ENCODE data around the gene CHD9.
A peak's percentile ranks its signal among the peaks of the same experiment; 100 is the strongest.
"Not testable (repeated sequence)": the region's sequence is repeated elsewhere in the genome, so short reads cannot be mapped to it uniquely, and the experiment has no call there.

CHD9 gene

GRCh38 chr16:53212893-53213223 lies 158.1 kb downstream of the CHD9 start:
- peak; percentile 32 for DNase-seq

- no peak for DNase-seq
Measured at GRCh38 chr16:53213542-53213941, 158.8 kb downstream of the CHD9 start.

DNA sequence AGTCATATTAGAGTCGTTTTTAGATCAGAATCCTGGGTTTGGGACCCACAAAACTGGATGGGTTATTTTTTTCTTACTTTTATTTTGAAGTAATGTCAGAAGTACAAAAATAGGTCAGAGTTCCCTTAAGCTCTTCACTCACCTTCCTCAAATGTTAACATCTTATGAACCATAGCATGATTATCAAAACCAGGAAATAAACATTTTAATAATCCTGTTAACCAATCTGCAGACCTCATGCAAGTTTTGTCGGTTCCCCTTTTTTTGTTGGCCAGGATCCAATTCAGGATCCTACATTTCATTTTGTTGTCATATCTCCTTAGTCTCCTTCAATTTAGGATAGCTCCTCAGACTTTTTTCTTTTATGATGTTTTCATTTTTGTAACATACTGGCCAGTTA lies 162.0 kb downstream of the CHD9 start:
- DNase-seq = peak; percentile 65

- no peak for DNase-seq
Measured at GRCh38 chr16:53219371-53219770, 164.6 kb downstream of the CHD9 start.

- peak; percentile 16 for DNase-seq
Measured at GRCh38 chr16:53219795-53220454, 165.1 kb downstream of the CHD9 start.

DNA sequence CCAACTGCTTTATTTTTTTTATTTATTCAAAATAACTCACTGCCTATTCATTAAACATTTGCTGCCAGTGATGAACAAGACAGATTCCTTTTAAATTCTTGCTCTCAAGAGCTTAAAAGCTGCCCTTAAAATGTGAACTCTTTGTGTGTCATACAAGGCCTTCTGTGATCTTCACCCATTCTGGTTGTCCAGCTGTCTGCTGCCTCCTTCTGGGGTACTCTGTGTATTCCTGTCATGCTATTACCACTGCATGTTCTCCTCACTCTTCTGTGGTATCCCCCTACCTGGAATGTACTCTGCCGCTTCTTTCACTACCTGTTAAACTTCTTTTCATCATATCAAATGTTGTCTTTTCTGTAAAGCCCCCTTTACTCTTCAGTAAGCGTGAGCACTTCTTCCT lies 165.8 kb downstream of the CHD9 start:
- DNase-seq = peak; percentile 31

DNA sequence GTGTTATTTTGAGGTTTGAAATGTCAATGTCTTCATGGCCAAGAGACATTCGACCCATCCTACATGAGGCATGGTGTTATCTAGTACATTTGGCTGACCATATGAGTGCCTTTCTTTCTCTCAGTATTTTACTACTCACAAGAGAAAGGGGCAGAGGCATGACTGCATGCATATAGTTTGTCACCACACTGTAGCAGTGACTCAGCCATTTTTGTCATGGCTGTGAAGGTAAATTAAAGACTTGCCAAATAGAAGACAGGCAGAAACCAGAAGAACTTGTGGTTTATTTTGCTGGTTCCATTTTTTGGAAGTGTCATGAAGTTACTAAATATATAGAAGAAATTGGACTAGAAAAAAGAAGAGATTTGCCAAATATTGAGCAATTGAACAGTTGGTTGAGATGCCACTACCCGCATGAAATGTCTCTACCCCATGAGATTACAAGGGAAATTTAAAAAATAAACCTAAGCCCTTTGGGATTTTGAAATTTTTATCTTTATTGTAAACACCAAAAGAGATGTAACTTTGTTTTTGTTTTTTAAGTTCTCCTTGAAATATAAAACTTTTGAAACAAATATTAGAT lies 170.3 kb downstream of the CHD9 start:
- peak; percentile 85 for DNase-seq

GRCh38 chr16:53232826-53233529 lies 178.2 kb downstream of the CHD9 start:
- DNase-seq = no peak

DNA sequence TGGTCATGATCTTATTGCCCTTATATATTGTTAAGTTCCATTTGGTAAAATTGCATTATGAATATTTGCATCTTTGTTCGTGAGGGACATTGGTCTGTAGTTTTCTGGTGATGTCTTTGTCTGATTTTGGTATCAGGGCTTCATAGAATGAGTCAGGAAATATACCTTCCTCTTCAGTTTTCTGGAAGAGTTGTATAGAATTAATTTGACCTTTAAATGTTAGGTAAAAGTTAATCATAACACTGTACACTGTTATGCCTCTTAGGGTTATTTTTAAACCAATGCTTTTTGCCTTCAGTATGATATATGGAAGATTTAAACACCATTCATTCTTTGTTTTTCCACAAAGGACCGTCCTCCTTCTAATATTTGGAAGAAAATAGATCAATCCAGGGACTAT lies 180.0 kb downstream of the CHD9 start:
- no peak for DNase-seq

DNA sequence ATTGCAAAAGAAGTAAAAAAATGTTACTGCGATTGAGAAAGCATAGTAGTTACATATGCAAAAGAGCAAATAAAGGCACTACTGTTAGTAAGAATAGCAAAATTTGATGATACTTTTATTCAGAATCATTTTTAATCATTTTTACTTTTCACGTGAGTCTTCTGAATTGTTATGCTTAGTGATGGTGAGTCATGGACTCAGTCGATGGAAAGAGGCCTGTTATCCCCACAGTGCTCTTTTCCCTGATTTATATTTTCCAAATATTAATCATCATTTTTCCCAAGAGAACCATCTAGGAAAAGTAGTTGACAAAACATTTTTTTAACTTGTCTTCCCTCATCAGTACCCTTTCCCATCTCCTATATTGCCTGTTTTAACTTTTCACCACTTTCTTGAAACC lies 181.1 kb downstream of the CHD9 start:
- no peak for DNase-seq

DNA sequence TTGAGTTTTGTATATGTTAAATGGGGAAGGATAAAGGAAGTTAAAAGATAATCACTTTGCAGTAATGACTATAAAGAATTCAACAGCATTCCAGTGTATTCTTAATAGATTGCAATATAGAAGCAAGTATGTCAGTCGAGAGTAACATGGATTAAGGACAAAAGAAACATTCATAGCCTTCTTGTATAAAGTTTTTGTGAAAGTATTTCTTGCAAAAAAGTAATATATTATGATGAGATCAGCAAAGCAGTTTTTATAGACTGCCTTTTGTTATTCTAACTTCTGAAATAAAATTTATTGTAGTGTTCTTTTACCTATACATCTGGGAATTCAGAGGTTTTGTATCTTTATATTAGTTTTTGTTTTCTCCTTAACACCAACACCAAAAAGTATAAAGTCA lies 194.5 kb downstream of the CHD9 start:
- DNase-seq = no peak

DNA sequence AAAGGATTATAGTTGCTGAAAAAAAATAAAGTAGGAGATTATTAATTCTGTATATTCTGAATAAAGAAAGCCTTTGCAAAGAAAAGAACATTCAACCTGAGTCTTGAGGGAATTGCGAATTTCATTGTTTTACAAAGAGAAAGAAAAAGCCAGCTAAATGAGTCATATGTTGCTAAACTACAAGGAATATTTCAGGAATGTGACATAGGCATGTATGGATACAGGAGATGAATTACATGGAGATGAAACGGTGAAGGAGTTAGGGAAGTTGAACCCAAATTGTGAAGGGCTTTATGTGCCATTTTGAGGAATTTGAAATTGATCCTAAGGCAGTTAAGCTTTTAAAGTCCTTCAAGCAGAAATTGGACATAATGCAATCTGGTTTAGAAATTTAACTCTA lies 202.2 kb downstream of the CHD9 start:
- no peak for DNase-seq

DNA sequence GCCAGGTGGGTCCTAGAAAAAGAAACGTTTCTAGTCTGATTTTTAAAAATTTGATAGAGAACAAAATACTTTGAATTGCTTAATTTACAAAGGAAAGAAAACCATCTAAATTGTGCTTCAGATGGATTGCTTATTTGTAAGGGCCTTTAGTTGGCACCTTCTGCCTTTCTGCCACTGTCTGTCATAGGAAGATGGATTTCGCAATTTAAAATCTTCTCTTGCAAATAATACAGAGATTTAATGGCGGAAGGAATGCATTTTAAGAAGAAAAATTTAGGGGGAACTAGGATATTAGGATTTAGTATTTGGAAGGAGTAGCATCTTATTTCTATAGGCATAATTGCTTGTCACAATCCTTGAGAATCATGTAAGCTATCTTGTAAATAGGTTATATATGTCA lies 204.0 kb downstream of the CHD9 start:
- DNase-seq = no peak

DNA sequence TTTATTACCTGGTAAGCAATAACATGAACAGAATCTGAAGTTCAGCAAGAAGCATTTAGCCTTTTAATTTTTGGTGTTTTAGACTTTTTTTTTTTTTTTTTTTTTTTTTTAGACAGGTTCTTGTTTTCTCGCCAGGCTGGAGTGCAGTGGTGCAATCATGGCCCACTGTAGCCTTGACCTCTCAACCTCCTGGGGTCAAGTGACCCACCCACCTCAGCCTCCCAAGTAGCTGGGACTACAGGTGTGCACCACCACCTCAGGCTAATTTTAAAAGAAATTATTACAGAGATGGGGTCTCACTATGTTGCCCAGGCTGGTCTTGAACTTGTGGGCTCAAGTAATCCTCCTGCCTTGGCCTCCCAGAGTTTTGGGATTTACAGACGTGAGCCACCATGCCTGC lies 206.5 kb downstream of the CHD9 start:
- no peak for DNase-seq

- no peak for DNase-seq
Measured at GRCh38 chr16:53262645-53263044, 207.9 kb downstream of the CHD9 start.

GRCh38 chr16:53266156-53266555 lies 211.4 kb downstream of the CHD9 start:
- DNase-seq = no peak

DNA sequence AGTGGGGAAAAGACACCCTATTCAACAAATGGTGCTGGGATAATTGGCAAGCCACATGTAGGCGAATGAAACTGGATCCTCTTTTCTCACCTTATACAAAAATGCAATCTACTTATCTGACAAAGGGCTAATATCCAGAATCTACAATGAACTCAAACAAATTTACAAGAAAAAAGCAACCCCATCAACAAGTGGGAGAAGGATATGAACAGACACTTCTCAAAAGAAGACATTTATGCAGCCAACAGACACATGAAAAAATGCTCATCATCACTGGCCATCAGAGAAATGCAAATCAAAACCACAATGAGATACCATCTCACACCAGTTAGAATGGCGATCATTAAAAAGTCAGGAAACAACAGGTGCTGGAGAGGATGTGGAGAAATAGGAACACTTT lies 223.7 kb downstream of the CHD9 start:
- not testable (repeated sequence) for DNase-seq

- DNase-seq = no peak
Measured at GRCh38 chr16:53281280-53281679, 226.5 kb downstream of the CHD9 start.

GRCh38 chr16:53281859-53282258 lies 227.1 kb downstream of the CHD9 start:
- DNase-seq = no peak

DNA sequence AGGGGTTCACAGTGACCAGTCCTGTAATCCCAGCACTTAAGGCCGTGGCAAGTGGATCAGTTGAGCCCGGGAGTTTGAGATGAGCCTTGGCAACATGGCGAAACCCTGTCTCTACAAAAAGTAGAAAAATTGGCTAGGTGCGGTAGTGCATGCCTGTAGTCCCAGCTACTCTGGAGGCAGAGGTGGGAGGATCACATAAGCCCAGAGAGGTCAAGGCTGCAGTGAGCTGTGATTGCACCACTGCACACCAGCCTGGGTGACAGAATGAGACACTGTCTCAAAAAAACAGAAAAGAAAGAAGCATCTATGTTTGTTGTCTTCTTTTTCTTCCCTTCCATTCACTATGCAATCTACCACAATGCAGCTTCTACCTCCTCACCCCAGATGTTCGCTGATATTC lies 227.5 kb downstream of the CHD9 start:
- DNase-seq = no peak

GRCh38 chr16:53282975-53283946 lies 228.5 kb downstream of the CHD9 start:
- DNase-seq = peak; percentile 44

DNA sequence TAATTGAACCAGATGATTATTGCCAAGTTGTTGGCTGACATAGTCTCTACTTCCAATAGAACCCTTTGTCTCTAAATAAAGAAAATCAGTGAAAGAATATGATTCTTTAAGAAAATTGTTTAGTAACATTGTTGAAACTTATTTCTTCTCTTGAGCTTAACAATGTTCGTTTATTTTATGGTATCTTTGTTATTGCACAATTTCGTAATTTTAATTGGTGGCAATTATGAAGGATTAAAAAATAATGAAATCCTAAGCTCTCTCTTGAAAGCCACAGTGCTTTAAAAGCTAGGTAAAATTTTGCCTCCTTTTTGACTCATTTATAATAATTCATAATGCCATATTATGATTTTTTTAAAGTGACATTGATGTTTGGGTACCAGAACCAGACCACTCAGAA lies 230.4 kb downstream of the CHD9 start:
- DNase-seq = no peak

GRCh38 chr16:53290520-53290919 lies 235.7 kb downstream of the CHD9 start:
- DNase-seq = no peak
